ENCODE measurements around the gene SRRD.

SRRD gene, protein sequence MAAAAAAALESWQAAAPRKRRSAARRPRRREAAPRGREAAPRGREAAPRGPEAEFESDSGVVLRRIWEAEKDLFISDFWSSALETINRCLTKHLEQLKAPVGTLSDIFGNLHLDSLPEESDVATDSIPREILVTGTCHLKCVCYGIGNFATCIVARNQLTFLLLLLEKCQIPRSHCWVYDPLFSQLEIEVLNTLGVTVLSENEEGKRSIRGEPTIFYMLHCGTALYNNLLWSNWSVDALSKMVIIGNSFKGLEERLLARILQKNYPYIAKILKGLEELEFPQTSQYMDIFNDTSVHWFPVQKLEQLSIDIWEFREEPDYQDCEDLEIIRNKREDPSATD

DNA sequence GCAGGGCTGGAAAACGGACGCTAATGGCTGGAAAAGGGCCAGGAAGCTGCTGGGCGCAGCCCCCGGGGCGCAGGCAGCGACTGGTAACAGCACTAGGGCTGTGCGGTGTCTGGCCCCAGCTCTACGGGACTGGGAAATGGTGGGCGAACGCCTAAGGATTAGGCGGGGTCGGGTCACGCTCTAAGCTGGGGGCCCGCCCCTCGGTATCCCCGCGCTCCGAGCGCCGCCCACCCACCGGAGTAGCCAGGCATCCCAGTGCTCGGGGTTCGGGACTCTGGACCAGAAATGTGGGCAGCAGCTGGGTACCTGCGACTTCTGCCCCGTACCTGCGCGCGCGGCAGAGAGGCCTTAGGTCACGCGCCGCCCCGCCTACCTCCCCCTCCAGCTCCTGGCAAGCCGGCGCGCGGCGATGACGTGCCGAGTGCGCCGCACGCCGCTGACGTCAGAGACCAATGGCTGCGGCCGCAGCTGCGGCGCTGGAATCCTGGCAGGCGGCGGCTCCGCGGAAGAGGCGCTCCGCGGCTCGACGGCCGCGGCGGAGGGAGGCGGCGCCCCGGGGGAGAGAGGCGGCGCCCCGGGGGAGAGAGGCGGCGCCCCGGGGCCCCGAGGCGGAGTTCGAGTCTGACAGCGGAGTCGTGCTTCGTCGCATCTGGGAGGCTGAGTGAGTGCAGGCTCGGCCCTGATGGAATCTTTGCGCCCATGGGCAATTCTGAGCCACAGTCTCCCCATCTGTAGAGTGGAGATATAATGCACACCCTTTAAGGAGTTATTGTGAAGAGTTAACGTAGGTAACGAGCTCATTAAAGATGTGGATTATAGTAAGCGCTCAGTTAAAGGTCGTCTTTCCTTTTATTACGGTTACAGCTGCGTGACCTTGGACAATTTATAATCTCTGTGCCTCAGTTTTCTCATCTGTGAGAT lies at the start of gene SRRD, which contains the start of gene HPS4:
SRRD (plus strand) TSS at position 439 of the 921 bp plus-strand sequence; CDS start at position 453, 14 bp downstream.
HPS4 (minus strand) TSS at position 345 of the 921 bp plus-strand sequence. CDS start 2,021 bp downstream, outside the sequence.
- peak; percentile 98 for DNase-seq

DNA sequence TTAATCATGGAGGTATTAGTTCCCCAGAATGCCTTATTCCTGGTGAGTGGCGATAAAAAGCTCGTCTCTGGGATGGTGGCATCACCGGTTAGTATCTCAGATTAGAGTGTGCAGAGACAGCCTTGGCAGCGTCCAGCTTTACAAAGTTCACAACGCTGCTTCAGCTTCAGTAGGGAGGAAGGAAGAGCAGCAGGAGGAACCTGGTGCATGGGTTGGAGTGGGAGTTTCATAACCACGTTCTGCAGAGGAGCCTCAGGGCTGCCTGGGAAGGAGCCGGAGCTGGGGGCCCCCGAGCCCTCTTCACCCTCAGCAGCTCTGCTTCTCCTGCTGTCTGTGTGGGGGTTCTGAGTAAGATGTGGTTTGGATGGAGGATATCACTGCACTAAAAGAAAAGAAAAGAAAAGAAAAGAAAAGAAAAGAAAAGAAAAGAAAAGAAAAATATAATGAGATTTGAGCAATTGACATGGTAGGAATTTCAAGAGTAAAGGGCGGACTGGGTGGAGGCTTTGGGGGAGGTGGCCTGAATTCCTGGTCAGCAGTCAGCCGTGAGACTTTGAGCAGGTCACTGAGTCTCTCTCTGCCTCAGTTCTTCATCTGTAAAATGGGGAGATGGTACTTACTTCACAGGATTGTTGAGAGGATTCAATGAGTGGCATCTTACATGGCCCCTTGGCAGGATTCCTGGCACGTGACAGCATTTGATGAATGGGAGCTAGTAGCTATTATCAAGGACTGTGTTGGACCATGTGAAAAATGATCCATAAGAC lies 48.2 kb upstream of the SRRD start:
- DNase-seq = peak; percentile 29

DNA sequence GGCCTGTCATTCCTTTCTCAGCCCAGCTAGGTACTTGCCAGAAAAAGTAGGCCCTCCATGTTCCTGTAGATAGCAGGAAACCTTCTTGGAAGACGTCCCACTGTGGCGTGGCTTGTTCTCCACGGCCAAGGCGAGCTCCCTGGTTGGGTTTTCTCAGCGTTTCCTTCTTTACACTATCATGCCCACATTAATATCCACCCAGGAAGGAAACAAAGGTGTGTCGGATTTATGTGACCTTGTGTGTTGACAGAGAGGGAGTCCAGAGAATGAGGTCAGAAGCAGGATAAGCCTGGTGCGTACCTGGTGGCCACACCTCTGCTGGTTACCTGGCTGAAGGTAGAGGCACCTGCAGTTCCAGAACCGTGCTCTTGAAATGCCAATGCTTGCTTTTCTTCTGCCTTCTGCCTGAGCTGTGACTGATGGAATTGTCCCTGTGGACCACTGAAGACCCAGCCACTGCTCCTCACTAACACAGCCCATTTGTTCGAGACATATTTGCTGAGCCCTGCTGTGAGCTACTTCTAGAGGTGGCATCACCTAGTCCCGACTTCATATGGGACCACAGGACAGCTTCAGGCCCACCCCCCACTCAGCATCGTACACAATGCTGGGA lies 46.7 kb upstream of the SRRD start:
- no peak for DNase-seq

DNA sequence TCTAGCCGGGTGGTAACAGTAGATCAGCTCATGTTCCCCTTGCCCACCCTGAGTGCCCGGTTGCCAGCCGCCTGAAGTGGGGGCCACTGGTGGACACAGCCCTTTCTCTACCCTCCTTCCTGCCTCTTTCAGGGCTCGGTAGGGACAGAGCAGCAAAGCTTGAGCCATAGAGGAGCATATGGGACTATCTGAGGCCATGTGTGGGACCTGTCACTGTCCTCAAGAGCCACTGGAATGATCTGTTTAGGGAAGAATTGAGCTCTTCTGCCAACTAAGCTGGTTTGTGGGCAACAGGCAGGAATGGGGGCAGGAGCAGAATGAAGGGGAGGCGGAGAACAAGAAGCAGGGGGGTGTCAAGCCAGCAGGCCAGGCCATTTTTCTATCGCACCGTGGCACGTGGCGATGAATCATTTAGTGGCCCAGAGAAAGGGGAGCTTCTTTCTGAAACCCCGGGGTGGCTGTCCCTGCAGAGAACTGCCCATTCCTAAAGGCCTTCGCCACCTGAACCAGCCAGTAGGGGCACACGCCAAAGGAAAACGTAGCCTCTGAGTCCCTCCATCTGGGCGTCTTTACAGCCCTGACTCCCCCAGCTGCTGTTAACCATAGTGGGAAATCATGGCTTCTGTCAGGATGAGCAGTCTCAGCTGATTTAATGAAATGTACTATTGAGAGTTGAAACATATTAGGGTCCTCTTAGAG lies 45.8 kb upstream of the SRRD start:
- DNase-seq = no peak

DNA sequence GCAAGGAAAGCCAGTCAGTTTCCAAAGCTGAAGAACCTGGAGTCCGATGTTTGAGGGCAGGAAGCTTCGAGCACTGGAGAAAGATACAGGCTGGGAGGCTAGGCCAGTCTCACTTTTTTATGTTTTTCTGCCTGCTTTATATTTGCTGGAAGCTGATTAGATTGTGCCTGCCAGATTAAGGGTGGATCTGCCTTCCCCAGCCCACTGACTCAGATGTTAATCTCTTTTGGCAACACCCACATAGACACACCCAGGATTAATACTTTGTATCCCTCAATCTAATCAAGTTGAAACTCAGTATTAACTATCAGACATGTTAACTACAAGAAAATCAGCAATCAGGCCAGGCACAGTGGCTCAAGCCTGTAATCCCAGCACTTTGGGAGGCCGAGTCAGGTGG lies 44.9 kb upstream of the SRRD start:
- DNase-seq = peak; percentile 27

DNA sequence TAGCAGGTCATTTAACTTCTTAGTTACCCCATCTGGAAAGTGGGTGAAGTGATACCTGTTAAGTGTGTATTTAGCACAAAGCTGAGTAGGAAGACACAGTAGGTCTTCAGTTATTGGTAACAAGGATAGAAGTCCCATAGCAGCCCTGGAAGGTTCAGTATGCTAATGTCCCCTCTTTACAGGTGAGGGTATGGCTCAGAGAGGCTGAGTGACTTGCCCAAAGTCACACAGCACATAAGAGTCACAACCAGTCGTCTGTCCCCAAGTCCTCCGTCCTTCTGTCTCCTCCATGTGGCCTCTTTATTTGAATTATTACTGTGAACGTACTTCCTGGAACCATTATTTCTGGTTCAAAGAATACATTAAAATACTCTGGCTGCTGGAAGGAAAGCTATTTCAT lies 44.1 kb upstream of the SRRD start:
- no peak for DNase-seq

DNA sequence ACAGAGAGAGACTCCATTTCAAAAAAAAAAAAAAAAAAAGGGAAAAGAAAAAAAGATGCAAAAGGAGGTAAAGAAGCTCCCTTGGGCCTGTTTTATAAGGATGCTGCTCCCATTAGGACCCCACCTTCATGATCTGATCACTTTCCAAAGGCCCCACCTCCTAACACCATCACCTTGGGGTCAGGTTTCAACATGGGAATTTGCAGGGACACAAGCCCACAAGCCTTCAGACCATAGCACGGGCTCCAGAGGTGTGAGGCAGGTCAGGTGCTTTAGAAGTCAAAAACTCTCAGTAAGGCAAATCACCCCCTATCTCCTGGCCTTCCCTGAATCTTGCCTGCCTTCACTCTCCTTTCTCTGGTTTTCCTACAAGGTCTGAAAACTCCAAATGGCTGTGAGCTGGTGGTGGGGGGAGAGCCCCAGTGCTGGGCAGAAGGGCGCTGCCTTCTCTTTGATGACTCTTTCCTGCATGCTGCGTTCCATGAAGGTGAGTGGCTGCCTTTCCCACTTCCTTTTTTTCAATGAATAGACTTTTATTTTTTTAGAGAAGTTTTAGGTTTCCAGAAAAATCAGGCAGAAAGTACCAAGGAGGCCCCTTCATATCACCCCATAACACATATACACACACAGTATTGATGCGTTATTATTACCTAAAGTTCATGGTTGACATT lies 41.5 kb upstream of the SRRD start:
- peak; percentile 37 for DNase-seq

DNA sequence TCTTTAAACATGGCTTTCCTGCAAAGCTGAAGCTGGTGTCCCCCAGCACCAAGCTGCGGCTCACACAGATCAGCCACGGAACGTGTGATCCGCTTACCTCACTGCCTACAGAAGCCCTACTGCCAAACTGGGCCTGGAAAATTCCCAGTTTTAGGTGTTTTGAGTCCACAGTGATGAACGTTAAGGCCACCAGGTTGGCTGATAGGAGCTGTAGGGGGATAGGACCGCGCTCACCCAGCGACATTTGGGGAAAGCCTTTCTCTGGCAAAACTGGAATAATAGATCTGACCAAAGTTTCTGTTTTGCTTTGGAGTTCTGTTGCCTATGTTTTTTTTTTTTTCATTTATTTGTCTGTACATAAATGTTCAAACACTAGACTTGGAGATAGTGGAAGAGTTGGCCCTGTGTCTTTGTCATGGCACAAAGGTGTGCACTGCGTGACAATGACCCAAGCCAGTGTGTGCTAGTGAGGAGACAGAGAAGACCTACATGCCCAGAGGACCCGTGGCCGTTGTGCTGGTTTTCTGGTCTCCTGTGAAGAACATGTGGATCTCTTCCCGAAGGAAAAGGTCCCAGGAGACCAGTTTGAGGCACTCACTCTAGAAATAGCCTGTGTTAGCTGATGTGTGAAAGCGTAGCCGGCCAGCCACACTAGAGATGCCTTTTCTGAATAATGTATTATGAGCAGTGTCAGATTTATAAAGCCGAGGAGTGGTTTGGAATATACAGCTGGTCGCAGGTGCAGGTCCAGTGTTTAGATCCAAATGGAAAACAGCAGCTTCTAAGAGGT lies 39.6 kb upstream of the SRRD start:
- no peak for DNase-seq

DNA sequence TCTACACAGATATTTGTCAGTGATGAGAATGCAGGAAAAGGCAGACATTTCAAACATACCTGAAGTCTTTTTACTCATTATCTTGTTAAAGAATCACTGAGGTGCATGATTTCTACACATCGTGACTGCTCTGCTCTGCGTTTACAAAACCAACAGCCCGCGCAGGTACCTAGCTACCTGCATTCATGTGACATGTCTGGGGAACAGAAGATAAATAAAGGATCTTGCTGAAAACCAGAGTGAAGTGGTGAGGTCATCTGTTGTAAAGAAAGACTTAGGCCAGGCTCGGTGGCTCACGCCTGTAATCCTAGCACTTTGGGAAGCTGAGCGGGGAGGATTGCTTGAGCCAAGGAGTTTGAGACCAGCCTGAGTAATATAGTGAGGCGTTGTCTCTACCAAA lies 38.9 kb upstream of the SRRD start:
- no peak for DNase-seq

DNA sequence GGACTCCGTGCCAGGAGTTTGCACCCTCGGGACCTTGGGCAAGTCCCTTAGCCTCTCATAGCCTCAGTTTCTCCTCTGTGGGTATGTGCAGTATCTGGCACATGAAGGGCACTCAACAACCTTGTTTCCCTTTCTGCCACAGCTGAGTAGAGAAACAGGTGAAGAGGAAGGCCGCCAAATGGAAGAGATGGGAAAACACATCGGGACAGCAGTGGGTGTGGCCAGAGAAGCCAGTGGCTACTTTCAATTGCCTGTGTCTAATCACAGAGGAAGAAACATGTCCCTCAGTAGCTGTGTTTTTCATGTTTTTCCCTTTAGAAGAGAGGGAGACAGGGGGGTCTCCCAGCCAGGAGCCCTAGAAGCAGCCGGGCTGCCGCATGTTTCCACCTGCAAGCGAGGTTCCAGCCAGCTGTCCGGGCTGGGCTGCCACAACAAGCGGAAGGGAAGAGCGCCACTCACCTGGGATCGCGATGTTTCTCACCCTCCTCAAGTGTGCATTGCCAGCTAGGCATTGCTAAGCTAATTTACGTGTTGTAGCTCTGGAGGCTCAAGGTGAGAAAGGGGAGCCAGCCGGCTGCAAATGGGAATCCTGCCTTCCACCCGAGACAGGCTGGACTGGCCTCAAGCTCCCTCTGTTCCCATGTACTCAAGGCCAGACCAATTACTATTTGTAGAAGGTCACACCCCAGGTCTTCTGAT lies 38.0 kb upstream of the SRRD start:
- no peak for DNase-seq

DNA sequence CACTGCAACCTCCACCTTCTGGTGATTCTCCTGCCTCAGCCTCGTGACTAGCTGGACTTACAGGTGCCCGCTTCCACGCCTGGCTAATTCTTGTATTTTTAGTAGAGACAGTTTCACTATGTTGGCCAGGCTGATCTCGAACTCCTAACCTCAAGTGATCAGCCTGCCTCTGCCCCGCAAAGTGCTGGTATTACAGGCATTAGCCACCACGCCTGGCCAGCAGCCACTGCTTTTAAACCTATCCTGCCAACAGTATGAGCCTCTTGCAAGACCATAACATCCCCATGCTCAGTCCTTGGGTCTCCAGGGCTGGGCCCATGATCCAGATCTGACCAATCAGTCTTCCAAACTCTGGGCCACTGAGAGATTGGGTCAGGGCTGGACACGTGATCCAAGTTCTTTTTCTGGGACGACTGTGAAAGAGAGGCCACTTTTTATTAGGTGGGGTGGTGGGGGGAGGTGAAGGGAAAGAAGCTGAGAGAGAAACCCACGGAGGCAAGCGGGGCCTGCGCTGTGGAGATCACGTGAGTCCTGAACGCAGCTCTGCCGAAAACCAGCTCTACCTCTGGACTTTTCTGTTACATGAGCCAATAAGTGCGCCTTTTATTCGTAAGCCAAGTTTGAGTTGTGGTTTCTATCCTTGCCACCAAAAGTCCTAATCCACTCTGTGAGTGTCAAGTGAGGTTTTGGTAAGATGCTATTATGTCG lies 36.7 kb upstream of the SRRD start:
- no peak for DNase-seq

DNA sequence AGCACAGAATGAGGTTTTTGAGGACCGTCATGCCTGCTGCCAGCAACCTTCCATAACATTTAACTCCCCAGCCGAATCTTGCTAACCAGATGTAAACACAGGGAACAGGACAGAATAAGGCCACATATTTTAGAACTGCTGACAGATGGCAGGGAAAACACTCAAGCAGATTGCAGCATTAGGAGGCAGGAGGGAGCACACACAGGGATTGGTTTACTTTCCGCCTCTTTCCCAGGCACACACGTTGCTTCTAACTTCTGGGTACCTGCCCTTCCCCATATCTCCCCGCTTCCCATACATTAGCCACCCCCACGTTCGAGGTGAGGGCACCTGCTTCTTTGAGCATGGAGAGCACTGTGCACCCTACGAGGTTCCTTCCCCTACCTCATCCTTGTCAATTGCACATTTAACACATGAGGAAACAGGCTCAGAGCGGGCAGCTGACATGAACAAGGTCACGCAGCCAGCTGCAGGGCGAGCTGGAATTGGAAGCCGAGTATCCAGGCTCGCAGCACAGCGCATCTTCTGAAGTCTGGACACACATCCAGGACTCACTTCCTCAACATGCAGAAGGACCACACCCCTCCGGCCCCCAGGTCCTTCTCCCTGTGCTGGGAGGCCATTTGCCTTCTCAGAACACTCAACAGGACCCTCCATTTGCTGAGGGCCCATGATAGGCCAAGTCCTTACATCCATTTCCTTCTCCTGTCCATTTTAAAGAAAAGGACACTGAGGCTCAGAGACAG lies 35.9 kb upstream of the SRRD start:
- no peak for DNase-seq

DNA sequence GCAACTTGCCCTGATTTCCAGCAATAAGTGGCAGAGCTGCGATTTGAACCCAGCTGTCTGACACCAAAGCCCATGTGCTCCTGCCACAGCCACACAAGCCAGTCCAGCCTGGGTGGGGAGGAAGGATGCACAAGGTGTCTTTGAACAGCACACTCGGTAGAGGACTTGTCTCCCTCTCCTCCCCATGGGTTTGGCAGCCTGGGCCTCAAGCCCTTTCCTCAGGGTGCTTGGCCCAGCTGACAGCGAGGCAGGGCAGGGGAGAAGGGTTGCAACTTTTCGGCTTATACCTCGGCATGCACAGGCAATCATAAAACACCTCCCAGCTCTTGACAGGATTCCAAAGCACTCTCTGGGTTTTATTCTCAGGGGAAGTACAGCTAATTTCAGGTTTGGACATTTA lies 35.3 kb upstream of the SRRD start:
- no peak for DNase-seq

DNA sequence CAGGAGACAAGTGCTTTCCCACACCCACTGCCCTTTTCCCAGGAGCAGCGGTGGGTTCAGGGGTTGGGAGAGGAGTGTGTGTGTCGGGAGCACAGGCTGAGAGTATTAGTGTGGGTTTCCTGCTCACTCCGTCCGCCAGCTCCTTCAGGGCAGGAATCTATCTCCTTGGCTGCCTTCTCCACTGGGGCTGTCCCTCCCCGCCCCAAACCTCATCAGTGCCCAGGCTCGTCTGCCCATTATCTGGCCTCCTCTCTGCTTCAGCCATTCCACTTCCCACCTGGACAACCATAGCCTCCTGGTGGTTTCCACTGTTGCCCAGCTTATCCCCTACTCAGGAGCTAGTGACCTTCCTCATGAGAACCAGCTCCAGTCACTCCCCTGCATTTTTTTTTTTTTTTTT lies 34.7 kb upstream of the SRRD start:
- DNase-seq = no peak

DNA sequence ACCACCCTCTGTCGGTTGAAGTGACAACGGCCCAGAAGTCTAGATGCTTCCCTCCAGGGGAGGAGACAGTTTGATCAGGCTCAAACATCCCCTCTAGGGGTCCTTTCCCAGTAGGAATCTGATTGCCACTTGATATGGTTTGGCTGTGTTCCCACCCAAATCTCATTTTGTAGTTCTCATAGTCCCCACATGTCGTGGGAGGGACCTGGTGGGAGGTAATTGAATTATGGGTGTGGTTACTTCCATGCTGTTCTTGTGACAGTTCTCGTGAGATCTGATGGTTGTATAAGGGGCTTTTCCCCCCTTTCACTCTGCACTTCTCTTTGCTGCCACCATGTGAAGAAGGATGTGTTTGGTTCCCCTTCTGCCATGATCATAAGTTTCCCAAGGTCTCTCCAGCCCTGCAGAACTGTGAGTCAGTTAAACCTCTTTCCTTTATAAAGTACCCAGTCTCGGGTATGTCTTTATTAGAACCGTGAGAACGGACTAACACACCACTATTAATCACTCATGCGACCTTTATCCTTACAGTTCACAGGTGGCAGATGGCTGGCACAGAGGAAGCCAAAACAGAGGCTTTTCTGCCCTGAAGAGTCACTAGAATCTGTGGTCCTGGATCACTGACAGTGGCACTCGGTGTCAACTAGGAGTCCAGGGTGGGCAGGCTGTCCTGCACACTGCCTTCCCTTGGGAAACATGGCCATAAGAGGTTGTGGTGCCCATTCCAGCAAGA lies 33.1 kb upstream of the SRRD start:
- DNase-seq = no peak

DNA sequence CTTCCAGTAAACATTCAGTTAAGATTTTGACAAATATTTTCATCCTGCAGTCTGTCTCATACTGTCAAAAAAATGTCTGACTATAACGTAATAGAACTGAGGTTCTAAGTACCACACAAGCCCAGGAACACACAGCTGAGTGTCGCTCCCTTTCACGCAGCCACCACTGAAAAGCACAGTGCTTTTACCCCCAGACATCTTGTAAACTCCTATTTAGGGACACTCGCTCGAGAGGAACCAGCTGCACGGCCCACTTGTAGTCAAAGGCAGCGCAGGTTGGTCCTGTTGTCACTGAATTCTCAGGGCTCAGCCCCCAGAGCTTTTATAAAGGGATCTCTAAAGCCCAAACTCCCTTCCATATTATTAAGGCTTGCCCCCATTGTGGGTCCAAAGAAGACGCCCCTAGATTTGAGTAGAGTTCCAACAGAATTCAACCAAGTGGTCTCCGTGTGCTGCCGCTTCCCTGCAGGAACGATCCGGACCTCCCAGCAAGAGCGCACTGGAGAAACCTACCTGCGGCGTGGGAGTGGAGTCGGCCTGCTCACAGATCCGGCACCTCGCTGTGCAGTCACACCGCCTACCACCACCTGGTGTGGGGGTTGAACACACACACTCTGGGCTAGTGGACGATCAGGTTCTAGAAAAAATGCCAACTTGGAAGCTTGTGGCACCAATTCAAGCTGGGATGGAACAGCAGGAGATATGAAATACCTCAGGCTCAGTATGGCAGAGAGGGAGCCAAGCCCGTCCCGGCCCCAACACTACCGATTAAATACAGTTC lies 31.3 kb upstream of the SRRD start:
- no peak for DNase-seq

DNA sequence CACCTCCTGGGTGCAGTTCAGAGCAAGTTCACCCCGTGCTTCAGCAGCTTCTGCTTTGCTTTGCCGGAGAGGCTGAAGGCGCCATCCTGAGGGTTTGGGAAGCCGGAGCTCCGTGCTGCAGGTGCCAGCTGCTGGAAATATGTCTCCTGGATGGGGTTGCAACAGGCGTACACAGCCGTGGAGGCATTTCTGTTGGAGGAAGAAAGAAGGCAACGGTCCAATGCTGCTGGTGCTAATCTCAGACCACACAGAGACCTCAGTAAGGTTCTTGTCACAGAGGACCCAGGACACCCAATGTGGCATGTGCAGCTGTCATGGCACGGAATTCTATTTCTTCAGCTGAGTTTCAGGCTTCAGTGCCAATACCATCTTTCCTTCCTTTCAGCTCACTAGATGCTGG lies 30.5 kb upstream of the SRRD start:
- no peak for DNase-seq

Measured in OCI-M1 (cell line).